Body of pancreas (tissue), 4 donors: Measurements from ENCODE around the gene ATP5F1A. TPM values are rescaled to one million over a fixed set of nuclear protein-coding genes. Genes with fewer than 3 reads are reported as not detected.

Experiments used
- ATAC-seq: fragments of 150-250 bp; one replicate; pipeline ENCODE4 v1.9.1; 2016
- DNase-seq, 4 donors: peaks; one replicate each; pipeline ENCODE4 v3.0.0-alpha.2; 2019
- H3K27ac ChIP-seq, 4 donors: fragments of 200-600 bp; sonication (generic); 1 replicate in 3 of 4; 2 replicates in 1 of 4; pipeline versions ENCODE4 v1.5.1 to v1.6.1; 2016 to 2019; ENCODE audit warnings: mild to moderate bottlenecking in 1 of 4, mixed read lengths in 1 of 4, moderate library complexity in 1 of 4
- H3K27me3 ChIP-seq, 2 donors: fragments of 200-600 bp; sonication (generic); one replicate each; pipeline ENCODE4 v1.6.0; 2016; ENCODE audit warnings: mild to moderate bottlenecking in 1 of 2
- H3K36me3 ChIP-seq, 2 donors: fragments of 200-600 bp; sonication (generic); replicated peaks in 1 of 2; 2 replicates each; pipeline ENCODE4 v1.5.1; 2016; ENCODE audit warnings: low read depth in 2 of 2; ENCODE audit not compliant: insufficient read depth in 1 of 2
- H3K4me1 ChIP-seq: fragments of 200-600 bp; sonication (generic); one replicate; pipeline ENCODE4 v1.6.0; 2016
- H3K4me3 ChIP-seq, 2 donors: fragments of 200-600 bp; sonication (generic); 1 replicate in 1 of 2; 2 replicates in 1 of 2; pipeline ENCODE4 v1.5.1; 2016 to 2019
- H3K9me3 ChIP-seq, 3 donors: fragments of 200-600 bp; sonication (generic); 1 replicate in 2 of 3; 2 replicates in 1 of 3; pipeline ENCODE4 v1.5.1; 2016
- CTCF ChIP-seq, 7 experiments: fragments of 450-650 bp in 4 of 7; fragments of 200-600 bp in 3 of 7; sonication (generic) in 3 of 7; IDR thresholded peaks; one replicate each; pipeline ENCODE4 v1.5.1; 2016 to 2019; ENCODE audit warnings: antibody characterized with exemption in 7 of 7
- POLR2A ChIP-seq, 3 donors: fragments of 450-650 bp; IDR thresholded peaks; one replicate each; pipeline ENCODE4 v1.6.1; 2016; ENCODE audit warnings: antibody characterized with exemption in 3 of 3, mild to moderate bottlenecking in 2 of 3
- WGBS, 2 donors: methylation state at CpG; one replicate each; pipeline ENCODE4 v1.1.5; 2017; 5-methylcytosine and 5-hydroxymethylcytosine counted together
- intact Hi-C: fragments of 100-400 bp; cut with DNase I; formaldehyde crosslinking; loops from one replicate; pipeline ENCODE4 v1.15.1; 2023
- total RNA-seq, 2 donors: library from RNA; depleted of rRNA; stranded (reverse); fragments of >200 nt; gene quantifications; one replicate each; pipeline ENCODE4 v1.1.0, GENCODE V29; 2016

ATP5F1A gene
- total RNA-seq, 2 donors from 2014 or later: 177 to 305 TPM

GRCh38 chr18:46046688-46047087 is 51.4 kb downstream of the ATP5F1A start:
- Histone ChIP-seq H3K4me1 (peaks cover 7% of the 10 kb centered on the region), H3K9me3 (no peaks in the 10 kb centered on the region), H3K4me3 (no peak overlapping the region), H3K27ac (no peak overlapping the region), H3K36me3 (no peaks in the 10 kb centered on the region), H3K27me3 (no peaks in the 10 kb centered on the region)
- DNase-seq (no peak), ATAC-seq (no peak)
- TF ChIP-seq CTCF (IDR thresholded peaks at IDR 0.05) (no peak), POLR2A (IDR thresholded peaks at IDR 0.05) (no peak)
- 94 to 96% methylated on average over 2 of the region's 2 CpGs for WGBS, 2 donors
- intact Hi-C loops: no loop called here

GRCh38 chr18:46046126-46046525 is 52.0 kb downstream of the ATP5F1A start:
- Histone ChIP-seq H3K27ac (no peak overlapping the region), H3K27me3 (no peaks in the 10 kb centered on the region), H3K4me3 (no peak overlapping the region), H3K36me3 (no peaks in the 10 kb centered on the region), H3K9me3 (no peaks in the 10 kb centered on the region), H3K4me1 (peaks cover 3% of the 10 kb centered on the region)
- 97 to 100% methylated on average over 5 to 6 of the region's 6 CpGs for WGBS, 2 donors
- no peak for TF ChIP-seq CTCF (IDR thresholded peaks at IDR 0.05)
- TF ChIP-seq POLR2A (IDR thresholded peaks at IDR 0.05): no peak
- DNase-seq: no peak
- no peak for ATAC-seq
- intact Hi-C loops: no loop called here

- DNase-seq (no peak), ATAC-seq (no peak)
- no peak for TF ChIP-seq POLR2A (IDR thresholded peaks at IDR 0.05)
- TF ChIP-seq CTCF (IDR thresholded peaks at IDR 0.05): no peak
- H3K4me1 ChIP-seq: no peaks in the 10 kb centered on the region
- no peaks in the 10 kb centered on the region for H3K36me3 ChIP-seq
- 48 to 64% methylated on average over 3 of the region's 3 CpGs for WGBS, 2 donors
- intact Hi-C loops: no loop called here
- no peak overlapping the region for H3K27ac ChIP-seq
- no peak overlapping the region for H3K4me3 ChIP-seq
- H3K9me3 ChIP-seq: no peaks in the 10 kb centered on the region
- no peaks in the 10 kb centered on the region for H3K27me3 ChIP-seq
Observed at GRCh38 chr18:46042571-46043123, 55.4 kb downstream of the ATP5F1A start.

GRCh38 chr18:46040747-46041104 is 57.4 kb downstream of the ATP5F1A start:
- H3K27ac ChIP-seq: no peak overlapping the region
- H3K36me3 ChIP-seq: no peaks in the 10 kb centered on the region
- no peak for TF ChIP-seq POLR2A (IDR thresholded peaks at IDR 0.05)
- no peak for TF ChIP-seq CTCF (IDR thresholded peaks at IDR 0.05)
- DNase-seq: peak in 1 of 4 donors; percentile 6
- no peaks in the 10 kb centered on the region for H3K9me3 ChIP-seq
- intact Hi-C loops: no loop called here
- 78 to 83% methylated on average over 5 of the region's 5 CpGs for WGBS, 2 donors
- ATAC-seq: no peak
- no peaks in the 10 kb centered on the region for H3K4me1 ChIP-seq
- H3K27me3 ChIP-seq: no peaks in the 10 kb centered on the region
- H3K4me3 ChIP-seq: no peak overlapping the region

GRCh38 chr18:46040033-46040746 is 57.9 kb downstream of the ATP5F1A start:
- Histone ChIP-seq H3K36me3 (no peaks in the 10 kb centered on the region), H3K27me3 (no peaks in the 10 kb centered on the region), H3K27ac (no peak overlapping the region), H3K4me1 (no peaks in the 10 kb centered on the region), H3K4me3 (no peak overlapping the region), H3K9me3 (no peaks in the 10 kb centered on the region)
- TF ChIP-seq POLR2A (IDR thresholded peaks at IDR 0.05) (no peak), CTCF (IDR thresholded peaks at IDR 0.05) (no peak)
- ATAC-seq: no peak
- WGBS, 2 donors: 72% methylated on average over 5 of the region's 5 CpGs
- intact Hi-C loops: no loop called here
- DNase-seq: no peak
